GM12801 (cell line): ENCODE measurements around the gene TRAF1.

Experiments
- CTCF ChIP-seq: IDR thresholded peaks from one replicate; pipeline ENCODE4 v1.5.1; 2011; ENCODE audit warnings: control low read depth; ENCODE audit not compliant: insufficient read length; ENCODE audit errors: extremely low read depth

The TRAF1 gene

GRCh38 chr9:120909904-120910303 lies 16.7 kb downstream of the TRAF1 start:
- no peak for TF ChIP-seq CTCF

DNA sequence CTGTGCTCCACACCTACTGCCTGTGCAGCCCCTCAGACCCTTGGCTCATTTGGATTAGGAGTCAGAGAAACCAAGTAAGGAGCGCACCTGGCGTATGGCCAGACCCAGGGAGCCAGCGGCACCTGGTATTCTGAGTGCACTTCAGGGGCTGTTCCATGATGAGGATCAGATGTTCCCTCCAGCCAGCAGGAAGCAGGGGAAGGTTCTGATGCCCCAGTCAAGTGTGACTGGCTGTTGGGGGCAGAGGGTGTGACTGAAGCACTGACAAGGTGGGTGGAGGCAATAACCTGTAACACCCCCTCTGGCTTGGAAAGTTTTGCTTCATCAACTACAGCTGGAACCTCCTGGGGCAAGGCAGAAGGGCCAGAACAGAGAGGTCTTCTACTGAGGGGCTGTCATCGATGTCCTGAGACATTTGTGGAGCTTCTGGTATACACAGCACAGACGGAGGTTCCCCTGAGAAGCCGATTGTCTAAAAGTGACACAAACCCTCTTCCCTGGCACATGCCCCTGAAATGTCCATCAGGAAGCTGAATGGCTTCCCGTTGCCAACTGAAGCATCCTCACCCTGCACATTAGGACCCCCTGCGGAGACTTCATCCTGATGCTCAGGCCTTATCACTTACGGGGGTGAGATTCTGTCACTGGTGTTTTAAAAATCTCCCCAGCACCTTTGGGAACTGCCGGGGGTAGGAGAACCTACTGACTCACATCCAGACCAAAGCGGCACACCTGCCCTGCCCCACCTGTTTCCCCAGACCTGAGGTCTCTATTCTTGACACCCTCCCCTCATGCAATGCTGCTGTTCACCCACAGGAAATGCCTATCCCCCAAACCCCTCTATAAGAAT lies 21.1 kb downstream of the TRAF1 start:
- no peak for TF ChIP-seq CTCF

GRCh38 chr9:120904978-120905301 lies 21.7 kb downstream of the TRAF1 start:
- TF ChIP-seq CTCF: no peak

DNA sequence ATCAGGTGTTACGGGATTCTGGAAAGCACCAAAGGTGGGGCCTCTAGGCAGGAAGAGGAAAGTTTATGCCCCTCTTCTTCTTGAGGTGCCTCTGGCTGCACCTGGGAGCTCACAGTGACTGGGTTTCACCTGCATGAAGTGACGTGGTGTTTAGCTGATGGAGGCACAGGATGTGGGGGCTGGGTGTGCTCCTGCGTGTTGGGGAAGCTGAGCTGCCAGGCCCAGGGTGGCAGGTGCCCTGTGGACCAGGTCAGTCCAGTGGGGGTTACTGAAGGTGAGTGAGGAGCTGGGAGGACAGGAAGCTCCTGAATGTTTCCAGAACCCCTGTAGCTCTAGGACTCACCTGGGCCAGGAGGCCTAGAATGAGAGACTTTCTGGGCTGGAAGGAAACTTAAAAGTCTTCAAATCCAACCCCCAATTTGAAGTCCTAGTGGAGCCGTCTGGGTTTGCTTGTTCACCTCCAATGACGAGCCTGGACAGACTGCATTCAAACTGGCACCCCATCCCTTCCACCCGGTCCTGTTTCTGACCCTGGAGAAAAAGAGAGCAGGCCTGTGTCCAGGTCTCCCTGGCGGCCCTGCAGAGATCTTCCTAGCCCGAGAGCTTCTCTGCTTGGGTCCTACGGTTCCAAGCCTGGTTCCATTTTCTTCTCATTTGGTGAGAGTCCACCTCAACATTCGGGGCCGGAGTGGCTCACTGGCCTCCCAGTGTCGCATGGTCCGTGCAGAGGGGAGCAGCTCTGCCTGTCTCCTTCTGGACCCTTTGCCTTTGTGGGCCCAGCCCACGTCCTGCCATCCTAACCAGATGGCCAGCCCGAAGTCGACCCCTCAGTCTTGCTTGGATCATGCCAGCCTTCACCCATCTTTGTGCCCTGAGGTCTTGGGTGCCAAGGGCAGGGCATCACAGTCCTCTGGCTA lies 22.3 kb downstream of the TRAF1 start:
- TF ChIP-seq CTCF: no peak

GRCh38 chr9:120902569-120903535 lies 23.7 kb downstream of the TRAF1 start:
- no peak for TF ChIP-seq CTCF

DNA sequence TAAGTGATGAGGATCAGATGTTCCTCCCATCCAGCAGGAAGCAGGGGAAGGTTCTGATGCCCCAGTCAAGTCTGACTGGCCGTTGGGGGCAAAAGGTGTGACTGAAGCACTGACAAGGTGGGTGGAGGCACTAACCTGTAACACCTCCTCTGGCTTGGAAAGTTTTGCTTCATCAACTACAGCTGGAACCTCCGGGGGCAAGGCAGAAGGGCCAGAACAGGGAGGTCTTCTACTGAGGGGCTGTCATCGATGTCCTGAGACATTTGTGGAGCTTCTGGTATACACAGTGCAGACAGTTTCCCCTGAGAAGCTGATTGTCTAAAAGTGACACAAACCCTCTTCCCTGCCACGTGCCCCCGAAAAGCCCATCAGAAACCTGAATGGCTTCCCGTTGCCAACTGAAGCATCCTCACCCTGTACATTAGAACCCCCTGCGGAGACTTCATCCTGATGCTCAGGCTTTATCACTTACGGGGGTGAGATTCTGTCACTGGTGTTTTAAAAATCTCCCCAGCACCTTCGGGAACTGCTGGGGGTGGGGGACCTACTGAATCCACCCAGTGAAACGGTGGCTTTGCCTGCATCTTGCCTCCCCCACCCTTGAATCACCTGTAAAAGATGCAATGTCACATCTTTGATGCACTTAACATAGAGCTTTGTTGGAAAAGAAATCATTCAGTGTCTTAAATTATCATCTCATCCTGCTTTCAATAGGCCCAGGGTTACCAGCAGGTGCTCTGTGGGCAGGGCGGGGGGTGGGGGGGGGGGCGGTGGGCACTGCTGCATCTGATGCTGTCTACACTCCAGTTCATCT lies 24.6 kb downstream of the TRAF1 start:
- no peak for TF ChIP-seq CTCF
